GM18873 (cell line): ENCODE results near the gene RASAL2.
"Not testable (repeated sequence)": the region's sequence is repeated elsewhere in the genome, so short reads cannot be mapped to it uniquely, and the experiment has no call there.

Experiments used
- ATAC-seq: cut with Tn5 transposase; IDR thresholded peaks from one replicate; pipeline ENCODE4 v1.9.1; 2021; ENCODE audit warnings: mild to moderate bottlenecking, moderate library complexity, moderate number of reproducible peaks; ENCODE audit not compliant: unreplicated experiment, low FRiP score

The RASAL2 gene

DNA sequence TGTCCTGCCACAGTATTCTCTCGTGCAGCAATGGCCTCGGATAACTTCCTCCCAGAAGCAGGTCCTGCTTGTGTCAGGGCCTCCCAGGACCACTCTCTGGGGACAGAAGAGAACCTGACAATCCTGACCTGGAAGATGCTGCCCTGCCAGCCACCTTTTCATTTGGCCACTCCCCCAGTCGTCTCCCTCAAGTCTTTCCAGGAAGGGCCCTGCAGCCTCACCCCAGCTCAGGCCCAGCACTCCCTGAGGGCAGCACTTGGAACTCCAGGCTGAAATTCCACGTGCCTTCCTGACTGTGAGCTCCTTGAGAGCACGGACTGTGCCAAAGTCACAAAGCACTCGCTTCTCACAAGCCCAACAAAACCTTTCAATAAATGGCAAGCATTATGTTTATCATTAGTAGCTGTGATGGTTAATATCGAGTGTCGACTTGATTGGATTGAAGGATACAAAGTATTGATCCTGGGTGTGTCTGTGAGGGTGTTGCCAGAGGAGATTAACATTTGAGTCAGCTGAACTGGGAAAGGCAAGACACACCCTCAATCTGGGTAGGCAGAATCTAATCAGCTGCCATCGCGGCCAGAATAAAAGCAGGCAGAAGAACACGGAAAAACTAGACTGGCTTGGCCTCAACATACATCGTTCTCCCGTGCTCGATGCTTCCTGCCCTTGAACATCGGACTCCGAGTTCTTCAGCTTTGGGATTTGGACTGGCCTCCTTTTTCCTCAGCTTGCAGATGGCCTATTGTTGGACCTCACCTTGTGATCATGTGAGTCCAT, 405.2 kb downstream of the RASAL2 start:
- ATAC-seq, result no peak

DNA sequence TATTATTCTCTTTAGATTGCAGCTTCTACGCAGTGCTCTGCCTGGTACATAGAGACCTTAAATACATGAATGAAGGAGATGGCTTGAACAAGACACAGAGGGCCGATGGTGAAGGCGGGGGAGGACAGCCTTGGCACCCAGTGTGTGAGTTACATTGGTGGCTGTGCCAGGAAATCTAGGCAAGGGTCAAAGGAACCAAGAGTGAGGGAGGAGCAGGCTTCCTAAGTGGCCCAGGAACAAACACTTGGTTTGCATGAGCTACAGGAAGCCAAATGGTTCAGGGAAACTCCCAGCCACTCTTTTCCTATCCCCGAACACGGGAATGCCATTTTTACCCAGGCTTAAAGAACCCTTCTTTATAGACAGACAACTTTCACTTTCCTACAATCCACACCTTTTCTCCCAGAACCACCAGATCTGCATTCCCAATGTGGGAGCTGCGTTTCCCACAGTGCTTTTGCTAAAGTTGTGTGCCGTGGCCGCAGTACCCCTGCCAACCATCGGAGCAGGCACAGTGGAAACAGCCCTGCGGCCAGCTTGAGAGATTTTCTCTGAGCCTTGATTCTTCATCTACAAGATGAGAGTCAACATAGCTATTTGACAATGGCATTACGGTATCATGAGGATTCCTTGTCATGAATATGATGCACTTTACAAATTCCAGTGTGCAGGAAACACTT, 406.3 kb downstream of the RASAL2 start:
- no peak for ATAC-seq

DNA sequence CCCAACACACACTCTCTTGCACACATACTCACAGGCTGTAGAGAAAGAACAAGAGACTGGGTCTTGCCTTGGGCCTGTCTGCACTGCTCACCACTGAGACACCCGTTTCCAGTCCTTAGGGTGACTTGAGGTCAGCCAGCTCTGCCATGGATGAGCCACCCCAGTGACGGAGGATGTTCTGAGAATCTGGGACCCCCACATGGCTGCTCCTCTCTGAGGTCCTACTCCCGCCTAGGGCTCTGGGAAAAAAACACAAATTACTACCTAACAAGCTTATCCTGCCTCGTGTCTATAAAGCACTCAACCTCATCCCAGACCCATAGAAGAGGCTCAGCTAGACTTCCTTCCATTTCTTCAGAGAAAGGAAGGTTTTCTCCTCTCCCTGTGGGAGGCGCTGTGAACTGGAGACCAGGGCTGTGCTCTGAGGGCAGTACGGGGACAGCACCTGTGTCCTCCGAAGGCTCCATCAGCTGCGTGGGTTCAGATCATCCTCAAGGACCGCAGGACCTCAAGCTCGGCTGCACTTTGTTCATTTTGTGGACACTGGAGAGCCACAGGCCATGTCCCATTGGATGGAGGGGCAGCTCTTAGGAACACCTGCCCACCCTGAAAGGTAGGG, 407.1 kb downstream of the RASAL2 start:
- ATAC-seq, result no peak

DNA sequence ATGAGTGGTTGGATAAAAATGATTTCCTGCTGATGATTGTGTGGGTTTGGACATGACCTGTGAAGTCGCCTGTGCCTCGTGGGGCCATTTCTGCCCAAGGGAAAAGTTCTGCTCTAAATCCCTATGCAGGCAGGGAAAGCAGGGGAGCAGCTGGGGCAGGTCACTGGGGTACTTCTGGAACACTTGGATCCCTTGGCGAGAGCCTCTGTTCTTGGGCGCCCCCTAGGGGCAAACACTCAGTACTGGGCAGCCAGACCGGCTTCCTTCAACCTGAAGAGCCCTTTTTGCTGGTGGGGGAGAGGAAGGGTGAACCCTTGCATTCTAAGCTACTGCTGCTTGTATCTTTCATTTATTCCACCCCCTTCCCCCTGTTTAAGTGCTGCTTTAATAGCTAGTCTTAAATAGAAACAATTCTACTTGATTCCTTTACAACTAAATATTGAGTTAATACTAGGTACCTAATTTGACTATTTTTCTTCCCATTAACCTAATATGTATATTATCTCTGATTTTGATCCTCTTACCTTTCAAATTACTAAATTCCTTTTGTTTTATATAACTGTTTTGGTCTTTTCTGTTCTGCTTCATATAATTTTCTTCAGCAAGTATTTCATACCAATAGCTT, 407.9 kb downstream of the RASAL2 start:
- no peak for ATAC-seq

DNA sequence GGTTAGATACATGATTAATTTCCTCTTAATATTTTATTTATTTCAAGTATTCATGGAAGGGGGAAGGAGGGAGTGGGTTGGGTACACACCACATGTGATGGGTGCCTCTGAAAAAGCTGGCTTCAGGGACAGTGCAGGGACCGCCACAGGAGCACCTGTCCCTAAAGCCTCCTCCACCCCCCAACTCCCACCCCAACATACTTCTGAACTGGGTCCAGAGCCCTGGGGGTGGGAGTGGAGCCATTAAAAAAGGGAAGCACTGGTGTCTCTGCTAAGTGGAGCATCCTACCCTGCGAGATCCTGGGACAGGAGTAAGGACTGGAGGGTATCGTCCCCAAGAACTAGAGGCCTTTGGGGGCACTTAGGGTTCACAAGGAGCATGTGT, 408.4 kb downstream of the RASAL2 start:
- ATAC-seq, result no peak

DNA sequence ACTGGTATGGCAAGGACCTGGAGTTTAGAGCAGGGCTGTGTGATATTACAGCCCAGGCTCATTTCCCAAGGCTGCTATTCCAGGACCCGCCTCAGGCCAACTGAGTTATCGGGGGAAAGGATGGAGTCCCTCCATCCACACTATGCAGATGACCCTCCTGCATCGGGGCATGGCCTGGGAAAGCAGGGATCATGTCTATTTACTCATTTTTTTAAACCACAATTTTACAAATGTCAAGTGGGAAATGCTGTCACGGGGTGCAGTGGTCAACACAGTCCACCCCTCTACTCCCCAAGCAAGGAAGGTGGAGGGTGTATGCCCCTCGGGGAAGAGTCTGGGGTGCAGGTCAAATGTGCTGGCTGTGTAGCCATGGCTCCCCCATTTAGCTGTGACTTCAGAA, 409.0 kb downstream of the RASAL2 start:
- no peak for ATAC-seq

DNA sequence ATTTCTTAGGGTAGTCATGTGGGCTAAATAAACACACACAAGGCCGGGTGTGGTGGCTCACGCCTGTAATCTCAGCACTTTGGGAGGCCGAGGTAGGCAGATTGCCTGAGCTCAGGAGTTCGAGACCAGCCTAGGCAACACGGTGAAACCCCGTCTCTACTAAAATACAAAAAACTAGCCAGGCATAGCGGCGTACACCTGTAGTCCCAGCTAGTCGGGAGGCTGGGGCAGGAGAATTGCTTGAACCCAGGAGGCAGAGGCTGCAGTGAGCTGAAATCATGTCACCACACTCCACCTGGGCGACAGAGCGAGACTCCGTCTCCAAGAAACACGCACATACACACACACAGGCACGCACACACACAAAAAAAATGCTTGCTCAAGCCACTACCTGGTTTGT, 409.4 kb downstream of the RASAL2 start:
- not testable (repeated sequence) for ATAC-seq

DNA sequence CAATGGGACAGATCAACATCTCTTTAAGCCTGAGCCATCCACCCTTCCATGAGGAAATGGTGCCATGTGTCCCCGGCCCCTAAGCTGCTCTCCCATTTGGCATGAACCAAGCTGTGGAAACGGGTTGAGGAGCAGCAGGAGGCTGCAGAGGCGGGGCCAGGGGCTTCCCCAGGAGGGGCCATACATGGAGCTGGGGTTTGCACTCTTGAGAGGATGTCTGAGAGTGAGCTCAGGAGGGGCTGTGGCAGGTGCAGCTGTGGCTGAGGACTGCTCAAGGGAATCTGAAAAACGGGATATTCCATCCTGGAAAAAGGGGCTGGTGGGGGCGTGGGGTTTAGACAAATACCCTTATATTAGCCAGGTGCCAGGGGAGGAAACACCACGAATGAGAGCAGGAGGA, 409.9 kb downstream of the RASAL2 start:
- no peak for ATAC-seq

DNA sequence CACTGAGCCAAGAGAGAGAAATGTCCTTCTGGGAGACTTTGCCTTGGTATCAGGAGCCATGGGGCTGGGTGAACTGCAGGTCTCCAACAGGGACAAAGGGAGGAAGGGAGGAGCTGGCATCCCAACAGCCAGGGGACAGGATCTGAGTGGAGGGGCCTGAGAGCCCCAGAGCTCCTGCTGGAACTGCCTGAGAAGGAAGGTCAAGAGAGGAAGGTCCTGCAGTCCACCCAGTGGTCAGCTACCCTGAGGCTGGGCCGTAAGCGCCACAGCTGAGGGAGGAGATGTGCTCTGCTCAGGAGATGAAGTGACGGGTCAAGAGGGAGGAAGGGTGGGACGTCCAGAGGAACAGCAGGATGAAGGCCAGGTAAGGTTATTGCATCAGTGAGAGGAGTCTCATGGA, 410.4 kb downstream of the RASAL2 start:
- ATAC-seq, result no peak

DNA sequence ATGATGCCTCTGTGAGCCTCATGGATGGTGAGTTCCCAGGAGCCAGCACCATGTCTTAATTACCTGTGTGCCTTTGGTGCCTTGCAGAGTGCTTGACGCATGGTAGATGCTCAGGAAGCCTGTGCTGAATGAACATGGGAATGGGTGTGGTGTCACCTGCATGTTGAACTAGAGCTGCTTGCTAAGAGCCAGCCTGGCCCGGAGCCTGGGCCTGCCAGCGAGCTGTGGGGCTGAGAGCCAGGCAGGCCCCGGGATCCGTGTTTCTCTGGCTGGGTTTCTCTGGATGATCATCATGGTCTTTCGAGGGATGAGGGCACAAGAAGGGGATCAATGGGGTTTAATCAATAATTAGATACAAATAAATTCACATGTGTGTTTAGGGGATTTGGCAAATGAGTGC, 412.3 kb downstream of the RASAL2 start:
- ATAC-seq, result no peak

DNA sequence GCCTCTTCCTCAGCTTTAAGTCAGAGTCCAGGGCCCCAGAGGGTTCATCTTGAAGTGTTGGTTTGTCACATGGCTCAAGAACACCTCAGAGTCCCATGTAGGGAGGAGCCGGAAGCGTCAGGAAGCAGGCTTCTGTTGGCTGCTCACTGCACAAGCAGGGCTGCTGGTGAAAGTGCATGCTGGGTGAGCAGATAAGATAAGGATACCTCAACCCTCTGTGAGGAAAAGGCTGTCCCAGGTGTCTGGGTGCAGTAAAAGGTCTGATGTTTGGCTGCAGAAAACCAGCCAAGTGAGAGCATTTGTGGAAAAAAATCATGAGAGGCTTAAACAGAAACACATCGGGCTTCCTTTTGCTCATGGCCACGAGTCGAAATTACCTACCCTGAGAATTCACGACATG, 412.8 kb downstream of the RASAL2 start:
- no peak for ATAC-seq

DNA sequence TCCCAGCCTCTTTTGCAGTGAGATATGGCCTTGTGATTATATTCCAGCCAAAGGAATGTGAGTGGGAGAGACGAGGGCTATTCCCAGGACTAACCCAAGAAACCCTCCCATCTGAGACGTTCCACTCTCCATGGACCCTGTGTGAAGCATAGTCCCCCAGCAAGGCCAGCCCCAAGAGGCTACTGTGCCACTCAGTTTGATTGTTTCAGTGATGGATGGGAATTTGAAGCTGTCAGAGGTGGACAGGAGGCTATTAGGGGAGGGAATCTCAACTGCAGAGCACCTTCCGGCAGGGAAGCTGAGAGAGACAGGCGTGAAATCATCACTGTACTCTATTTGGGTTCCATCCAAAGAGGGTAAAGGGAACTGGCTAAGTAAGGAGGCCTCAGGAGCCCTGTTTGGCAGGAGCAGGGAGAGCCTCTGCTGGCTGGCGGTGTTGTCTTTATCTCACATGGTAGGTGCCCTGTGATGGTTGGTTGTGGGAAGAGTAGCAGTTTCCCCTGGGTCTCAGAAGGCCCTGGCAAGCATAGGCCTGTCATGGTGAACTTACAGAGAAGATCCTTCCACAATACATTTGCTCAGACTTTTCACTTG, 415.6 kb downstream of the RASAL2 start:
- no peak for ATAC-seq

DNA sequence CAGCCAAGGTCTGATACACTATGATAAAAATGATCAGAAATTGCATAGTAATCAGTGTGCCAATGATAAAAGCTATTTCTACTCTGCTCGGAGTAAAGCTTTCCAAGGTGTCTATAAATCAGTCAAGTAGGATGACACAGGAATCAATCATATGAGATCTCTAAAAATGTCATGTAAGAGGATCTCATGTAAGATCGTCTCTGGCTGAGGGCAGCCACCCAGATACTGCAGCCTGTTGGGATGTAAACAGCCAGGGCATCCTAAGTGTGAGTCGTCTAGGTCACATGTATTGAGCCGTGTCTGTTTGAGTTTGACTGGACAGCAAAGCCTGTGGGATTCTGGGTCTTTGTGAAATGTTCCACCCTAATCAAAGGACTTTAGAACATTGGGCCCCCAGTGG, 416.3 kb downstream of the RASAL2 start:
- ATAC-seq, result no peak

DNA sequence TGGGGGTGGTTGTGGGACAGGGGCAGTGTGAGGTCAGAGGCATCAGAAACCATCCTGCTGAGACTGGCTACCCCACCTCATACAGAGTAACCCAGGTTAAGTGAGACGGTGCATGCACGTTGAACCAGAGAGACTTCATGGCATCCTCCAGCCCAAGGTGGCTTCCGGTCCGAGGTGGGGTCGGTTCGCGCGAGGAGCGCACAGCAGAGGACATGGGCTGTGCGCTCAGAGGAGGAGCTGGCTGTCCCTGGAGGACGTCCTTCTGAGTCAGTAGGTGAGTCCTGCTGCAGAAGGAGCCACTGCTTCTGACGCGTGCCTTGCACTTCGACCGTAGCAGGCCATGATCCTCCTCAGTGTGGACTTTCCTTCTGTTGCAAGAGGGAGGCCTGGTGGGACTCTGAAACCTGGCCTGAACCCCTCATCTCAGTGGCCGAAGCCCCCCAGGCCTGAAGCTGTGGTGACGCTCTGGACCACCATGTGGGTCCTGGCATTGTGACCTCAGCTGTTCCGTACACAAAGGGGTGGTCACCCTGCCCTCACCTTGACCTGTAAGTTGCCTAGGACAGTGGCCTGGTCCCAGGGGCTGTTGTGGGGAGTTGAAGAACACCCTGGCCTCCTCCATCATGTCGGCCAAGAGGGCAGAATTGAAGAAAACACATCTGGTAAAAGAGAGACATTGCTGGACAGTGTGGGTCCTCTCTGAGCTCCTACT, 418.8 kb downstream of the RASAL2 start, which contains the start of gene TEX35:
TSS of gene TEX35 (plus strand) at position 544 of the 712 bp plus-strand sequence. CDS start at position 624, 80 bp downstream.
- ATAC-seq, result no peak

DNA sequence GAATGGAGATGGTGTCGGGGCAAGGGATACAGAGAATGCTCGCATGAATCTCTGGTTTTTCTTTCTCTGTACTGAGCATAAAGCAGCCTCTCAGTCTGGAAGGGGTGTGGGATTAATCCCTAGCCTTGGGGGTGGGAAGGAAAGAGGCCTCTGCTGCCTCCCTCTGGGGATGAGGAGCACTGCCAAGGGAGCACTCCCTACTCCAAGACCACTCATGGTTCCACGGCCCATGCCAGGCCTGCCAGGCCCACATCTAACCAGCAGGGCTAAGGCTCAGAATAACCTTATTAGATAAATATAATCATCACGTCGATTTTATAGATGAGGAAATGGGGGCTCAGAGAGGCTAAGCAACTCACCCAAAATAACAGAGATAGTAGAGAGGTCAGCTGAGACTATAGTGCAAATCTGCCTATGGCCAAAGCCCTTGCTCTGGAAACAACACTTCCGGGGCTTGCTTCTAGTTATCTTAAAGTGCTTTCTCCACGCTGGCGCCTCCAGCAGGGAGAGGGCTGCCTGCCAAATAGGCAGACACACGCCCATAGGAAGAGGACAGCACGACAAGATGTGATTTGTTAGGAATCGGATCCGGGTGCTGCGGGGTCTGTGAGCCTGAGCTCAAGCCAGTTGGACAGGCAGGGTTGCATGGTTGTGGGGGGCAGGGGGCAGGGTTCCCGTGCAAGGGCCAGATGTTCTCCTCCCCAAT, 419.5 kb downstream of the RASAL2 start:
- ATAC-seq, result no peak

DNA sequence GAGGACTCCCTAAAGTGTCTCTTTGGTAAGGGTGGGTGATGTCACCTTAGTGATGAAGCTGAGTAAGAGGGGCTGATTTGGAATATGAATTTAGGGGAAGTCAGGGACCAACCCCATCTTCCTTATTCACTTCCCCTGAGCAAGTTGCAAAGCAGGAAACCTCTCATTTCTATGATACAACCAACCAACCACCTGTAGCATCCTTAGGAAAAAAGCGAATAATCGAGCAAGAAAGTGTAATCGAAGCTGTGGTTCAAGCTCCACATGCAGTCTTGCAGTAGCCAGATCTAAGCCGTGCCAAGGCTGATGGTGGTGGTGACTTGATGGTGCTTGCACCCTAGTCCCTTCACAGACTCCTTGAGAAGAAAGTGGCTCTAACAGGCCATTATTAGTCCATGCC, 422.2 kb downstream of the RASAL2 start:
- no peak for ATAC-seq

DNA sequence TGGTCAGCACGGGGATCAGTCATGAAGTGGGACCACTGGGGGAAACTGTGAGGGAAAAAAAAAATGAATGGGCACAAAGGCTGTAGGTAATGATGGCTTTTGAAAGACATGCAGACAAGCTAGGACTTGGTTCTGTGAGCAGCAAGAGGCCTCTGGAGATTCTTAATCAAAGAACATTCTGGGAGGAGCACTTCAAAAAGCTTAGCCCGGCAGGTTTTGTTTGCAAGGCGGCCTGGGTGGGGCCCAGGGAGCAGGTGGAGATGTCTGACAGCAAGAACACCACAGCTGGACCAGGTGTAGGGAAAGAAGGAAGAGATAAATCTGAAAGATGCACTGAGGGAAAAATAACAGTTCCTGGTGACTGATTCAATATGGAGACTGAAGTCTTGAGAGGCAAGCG, 425.0 kb downstream of the RASAL2 start:
- ATAC-seq, result no peak

DNA sequence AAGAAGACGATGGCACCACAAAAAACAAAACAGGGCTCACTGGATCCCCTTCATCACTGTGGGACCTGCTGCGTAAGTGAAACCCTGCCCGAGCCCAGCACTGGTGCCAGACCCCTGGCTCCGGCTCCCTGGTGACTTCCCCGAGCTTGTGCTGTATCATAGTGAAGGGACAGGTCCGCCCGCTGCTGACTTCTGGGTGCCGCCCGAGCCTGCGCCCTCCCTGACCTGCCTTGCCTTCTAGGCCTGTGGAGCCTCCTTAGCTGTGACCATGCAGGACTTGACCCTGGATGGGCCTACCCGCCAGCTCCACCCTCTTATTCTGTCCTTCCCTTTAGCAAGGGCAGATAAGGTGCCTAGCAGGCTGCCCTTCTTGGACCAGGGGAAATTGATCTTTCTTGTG, 426.9 kb downstream of the RASAL2 start:
- ATAC-seq, result no peak

DNA sequence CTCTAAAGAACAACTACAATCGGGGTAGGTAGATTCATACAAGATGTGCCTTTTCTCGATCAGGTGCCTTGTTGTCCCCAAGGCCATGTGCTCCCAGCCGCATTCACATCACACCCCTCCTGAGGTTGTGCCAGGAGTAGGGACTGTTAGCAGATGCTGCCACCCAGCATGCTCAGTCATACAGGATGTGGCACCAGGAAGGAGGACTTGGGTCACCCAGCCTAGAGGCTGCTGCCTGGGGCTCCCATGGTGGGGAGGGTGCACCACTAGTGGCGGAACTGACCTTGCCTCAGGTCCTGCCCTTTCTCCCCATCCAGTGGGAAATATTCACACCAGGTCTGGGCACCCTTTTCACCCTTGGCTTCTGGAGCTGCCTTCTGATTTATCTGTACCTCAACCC, 427.3 kb downstream of the RASAL2 start:
- no peak for ATAC-seq

DNA sequence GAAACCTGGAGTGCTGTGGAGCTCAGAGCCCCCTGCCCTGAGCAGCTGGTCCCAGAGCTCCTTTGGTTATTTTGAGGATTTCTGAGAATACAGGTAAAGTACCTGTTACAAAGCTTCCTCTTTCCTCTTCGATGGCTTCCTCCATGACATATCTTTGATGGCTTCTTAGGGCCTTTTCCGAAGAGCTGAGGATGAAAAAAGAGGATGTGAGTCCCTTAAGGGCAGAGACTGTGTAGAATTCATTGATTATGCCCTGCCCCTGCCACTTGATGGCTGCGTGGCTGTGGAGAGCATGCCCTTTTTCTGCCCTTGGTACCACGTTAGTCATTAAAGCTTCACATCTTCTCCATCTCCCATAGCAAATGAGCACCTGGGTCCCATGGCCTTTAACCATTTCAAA, 433.2 kb downstream of the RASAL2 start:
- ATAC-seq, result no peak
